ENCODE results near the gene PTPRG.

PTPRG gene

GRCh38 chr3:61613666-61614065 lies 52.3 kb downstream of the PTPRG start:
- DNase-seq (ENCODE audit: low read depth) = no peak

GRCh38 chr3:61615643-61616042 lies 54.3 kb downstream of the PTPRG start:
- no peak for DNase-seq (ENCODE audit: low read depth)
- no peak for TF ChIP-seq CTCF (IDR thresholded peaks at IDR 0.05; ENCODE audit: insufficient read depth, low read depth, low read length, missing control alignments)
- H3K4me3 ChIP-seq (ENCODE audit: low read length) = no peak overlapping the region

More at GRCh38 chr3:61613666-61614065, 52.3 kb downstream of the PTPRG start:
- no peak overlapping the region for H3K4me3 ChIP-seq (ENCODE audit: low read length)
- TF ChIP-seq CTCF (IDR thresholded peaks at IDR 0.05; ENCODE audit: insufficient read depth, low read depth, low read length, missing control alignments) = no peak

GRCh38 chr3:61616586-61616985 lies 55.2 kb downstream of the PTPRG start:
- H3K4me3 ChIP-seq (ENCODE audit: low read length) = no peak overlapping the region
- no peak for TF ChIP-seq CTCF (IDR thresholded peaks at IDR 0.05; ENCODE audit: insufficient read depth, low read depth, low read length, missing control alignments)
- no peak for DNase-seq (ENCODE audit: low read depth)

DNA sequence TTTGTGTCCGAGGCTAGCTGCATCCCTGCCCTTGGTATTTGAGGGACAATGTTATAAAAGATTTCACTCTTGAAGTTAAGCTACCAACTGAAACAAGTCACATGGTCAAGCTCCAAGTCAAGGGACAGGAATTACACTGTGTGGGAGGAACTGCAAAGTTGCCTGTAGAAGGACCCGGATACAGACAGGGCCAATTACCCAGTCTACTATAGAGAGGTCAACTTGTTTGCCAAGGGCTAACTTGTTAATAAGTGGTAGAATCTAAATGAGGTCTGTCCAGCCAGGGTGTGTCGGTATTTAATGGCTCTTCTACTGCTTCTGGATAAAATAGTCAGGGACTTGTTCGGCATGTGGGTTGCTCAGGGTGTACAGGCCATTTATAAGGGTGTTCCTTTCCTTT lies 55.7 kb downstream of the PTPRG start:
- TF ChIP-seq CTCF (IDR thresholded peaks at IDR 0.05; ENCODE audit: insufficient read depth, low read depth, low read length, missing control alignments) = no peak
- DNase-seq (ENCODE audit: low read depth) = no peak
- no peak overlapping the region for H3K4me3 ChIP-seq (ENCODE audit: low read length)

DNA sequence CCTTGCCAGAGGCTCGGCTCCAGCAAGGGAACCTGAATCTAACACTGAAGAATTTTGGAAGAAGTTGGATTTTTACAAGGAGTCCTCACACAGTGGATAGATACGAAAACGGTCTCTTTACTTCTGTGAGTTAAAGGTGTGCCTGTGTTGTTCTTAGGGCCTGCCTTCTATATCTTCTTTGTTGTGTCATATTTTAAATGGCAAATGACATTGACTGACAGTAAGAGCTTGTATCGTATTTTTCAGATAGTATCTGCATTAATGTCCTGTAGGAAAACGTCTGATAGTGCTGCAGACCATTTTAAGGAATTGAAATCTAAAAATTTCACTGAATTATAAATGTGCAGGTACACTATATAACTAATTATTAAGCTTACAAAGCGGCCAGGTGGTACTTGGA lies 56.3 kb downstream of the PTPRG start:
- no peak for TF ChIP-seq CTCF (IDR thresholded peaks at IDR 0.05; ENCODE audit: insufficient read depth, low read depth, low read length, missing control alignments)
- no peak for DNase-seq (ENCODE audit: low read depth)
- no peak overlapping the region for H3K4me3 ChIP-seq (ENCODE audit: low read length)

- no peak for DNase-seq (ENCODE audit: low read depth)
- no peak overlapping the region for H3K4me3 ChIP-seq (ENCODE audit: low read length)
- TF ChIP-seq CTCF (IDR thresholded peaks at IDR 0.05; ENCODE audit: insufficient read depth, low read depth, low read length, missing control alignments) = no peak
These were observed 56.9 kb downstream of the PTPRG start for GRCh38 chr3:61618231-61618630.

- no peak overlapping the region for H3K4me3 ChIP-seq (ENCODE audit: low read length)
- TF ChIP-seq CTCF (IDR thresholded peaks at IDR 0.05; ENCODE audit: insufficient read depth, low read depth, low read length, missing control alignments) = no peak
- no peak for DNase-seq (ENCODE audit: low read depth)
These were observed 57.5 kb downstream of the PTPRG start for GRCh38 chr3:61618871-61619270.
